Effector memory CD4-positive, alpha-beta T cell (primary cell): ENCODE results near the gene STAMBP.
"Not testable (repeated sequence)": the region's sequence is repeated elsewhere in the genome, so short reads cannot be mapped to it uniquely, and the experiment has no call there.

ENCODE experiments used
- DNase-seq, 3 donors: peaks; one replicate each; pipeline ENCODE4 v3.0.0-alpha.2; 2020
- H3K27ac ChIP-seq: 2 replicates; pipeline ENCODE4 v1.7.0; 2013; ENCODE audit warnings: mild to moderate bottlenecking, low read length, moderate library complexity; ENCODE audit not compliant: insufficient read depth, poor library complexity, severe bottlenecking
- H3K27me3 ChIP-seq: replicated peaks from 2 replicates; pipeline ENCODE4 v1.7.0; 2013; ENCODE audit warnings: mild to moderate bottlenecking, low read length; ENCODE audit not compliant: insufficient read depth, control insufficient read depth, poor library complexity, severe bottlenecking
- H3K36me3 ChIP-seq: 2 replicates; pipeline ENCODE4 v1.7.0; 2013; ENCODE audit warnings: mild to moderate bottlenecking, low read length, moderate library complexity; ENCODE audit not compliant: control insufficient read depth, insufficient read depth
- H3K4me1 ChIP-seq: 2 replicates; pipeline ENCODE4 v1.7.0; 2013; ENCODE audit warnings: low read length, mild to moderate bottlenecking; ENCODE audit not compliant: control insufficient read depth, insufficient read depth, poor library complexity, severe bottlenecking
- H3K4me3 ChIP-seq: 2 replicates; pipeline ENCODE4 v1.7.0; 2013; ENCODE audit warnings: low read length, low read depth, mild to moderate bottlenecking; ENCODE audit not compliant: insufficient read depth, poor library complexity, severe bottlenecking
- H3K9me3 ChIP-seq: 2 replicates; pipeline ENCODE4 v1.7.0; 2013; ENCODE audit warnings: mild to moderate bottlenecking, low read length, moderate library complexity; ENCODE audit not compliant: control insufficient read depth

Gene STAMBP

DNA sequence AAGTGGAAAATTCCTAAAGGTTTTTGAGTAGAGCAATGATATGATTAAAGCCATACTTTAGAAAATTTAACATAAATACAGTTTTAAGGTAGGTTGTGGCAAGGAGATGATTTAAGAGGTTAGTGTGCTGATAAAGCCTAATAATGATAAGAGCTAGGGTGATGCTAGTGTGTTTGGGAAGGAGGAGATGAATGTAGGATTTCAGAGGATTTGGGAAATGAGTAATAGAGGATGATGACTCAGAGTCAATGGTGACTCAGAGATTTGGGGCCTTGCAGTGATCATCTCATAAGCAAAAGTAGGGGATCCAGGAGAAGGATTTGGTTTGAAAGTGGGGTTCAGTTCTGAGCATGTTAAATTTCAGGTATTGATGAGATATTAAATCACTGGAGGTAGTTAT, 23.3 kb downstream of the STAMBP start:
- Histone ChIP-seq H3K4me1 (no peaks in the 10 kb centered on the region), H3K36me3 (peaks cover 71% of the 10 kb centered on the region), H3K9me3 (no peaks in the 10 kb centered on the region), H3K27ac (no peak overlapping the region), H3K4me3 (no peak overlapping the region), H3K27me3 (no peaks in the 10 kb centered on the region)
- no peak for DNase-seq

DNA sequence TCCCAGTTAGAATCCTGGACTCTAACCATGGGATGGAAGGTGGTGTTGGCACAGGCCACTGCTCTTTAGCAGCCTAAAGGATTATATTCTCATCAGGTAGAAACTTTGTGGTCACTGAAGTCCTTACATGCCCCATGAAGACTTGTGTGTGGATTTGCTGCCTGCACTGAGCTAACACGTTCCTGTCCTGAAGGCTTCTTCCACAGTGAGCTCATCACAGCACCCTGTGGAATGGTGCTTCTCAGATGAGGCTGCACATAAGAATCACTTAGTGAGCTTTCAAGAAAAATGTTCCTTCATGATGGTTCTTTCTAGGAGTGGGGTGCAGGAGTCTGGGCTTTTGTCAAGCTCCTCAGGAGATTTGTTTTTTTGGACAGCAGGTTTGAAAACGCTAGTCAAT, 26.8 kb downstream of the STAMBP start:
- DNase-seq: no peak
- Histone ChIP-seq H3K27ac (no peak overlapping the region), H3K36me3 (peaks cover 58% of the 10 kb centered on the region), H3K4me3 (no peak overlapping the region), H3K27me3 (no peaks in the 10 kb centered on the region), H3K4me1 (no peaks in the 10 kb centered on the region), H3K9me3 (no peaks in the 10 kb centered on the region)

DNA sequence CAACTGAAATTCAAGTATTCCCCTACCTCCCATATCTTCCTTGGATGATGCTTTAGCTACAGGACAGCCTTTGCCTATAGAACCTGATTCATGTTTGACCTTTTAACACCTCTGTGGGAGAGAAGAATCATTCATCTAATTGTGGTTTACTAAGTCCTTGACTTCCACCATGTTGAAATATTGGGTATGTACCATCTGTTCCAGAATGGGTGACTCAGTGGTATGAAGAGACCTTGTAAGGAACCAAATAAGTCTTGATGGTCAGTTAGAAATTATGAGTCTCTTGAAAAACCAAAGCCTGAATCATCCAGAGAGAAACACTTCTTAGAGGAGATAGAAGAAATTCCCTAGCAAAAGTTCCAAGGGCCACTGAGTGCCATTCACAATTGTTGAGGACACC, 27.5 kb downstream of the STAMBP start:
- DNase-seq: no peak
- Histone ChIP-seq H3K27ac (no peak overlapping the region), H3K36me3 (peaks cover 57% of the 10 kb centered on the region)

DNA sequence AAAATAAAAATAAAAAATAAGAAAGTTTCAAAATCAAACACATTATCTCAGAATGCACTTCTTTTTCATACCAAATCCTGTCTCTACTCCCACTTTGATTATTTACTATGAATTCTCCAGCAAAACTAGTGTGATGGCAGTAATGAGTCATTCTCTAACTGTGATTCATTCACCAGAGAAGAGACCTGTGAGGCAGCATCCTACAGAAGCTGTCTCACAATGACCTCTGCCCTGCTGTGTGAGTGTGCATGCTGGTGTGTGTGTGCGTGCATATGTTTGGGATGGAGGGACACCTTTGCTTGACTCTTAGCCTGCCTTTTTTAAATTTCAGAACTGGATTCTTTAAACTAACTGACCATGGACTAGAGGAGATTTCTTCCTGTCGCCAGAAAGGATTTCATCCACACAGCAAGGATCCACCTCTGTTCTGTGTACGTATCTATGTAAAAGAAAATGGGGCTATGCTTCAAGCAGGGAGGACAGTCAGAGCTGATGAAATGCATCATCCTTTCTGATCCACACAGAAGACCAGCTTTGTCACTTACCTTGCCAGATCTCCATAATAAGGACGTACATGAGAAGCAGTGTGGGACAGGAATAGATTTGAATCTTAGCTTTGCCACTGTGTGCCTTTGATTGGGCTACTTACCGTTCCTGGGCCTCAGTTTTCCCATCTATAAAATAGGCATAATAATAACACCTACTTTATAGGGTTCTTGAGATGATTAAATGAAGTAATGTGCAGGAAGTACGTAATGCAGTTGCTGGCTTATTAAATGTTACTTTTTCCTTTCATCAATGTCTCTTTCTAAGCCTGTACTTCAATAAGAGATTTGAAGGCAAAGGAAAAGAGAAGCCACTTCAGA, 31.2 kb downstream of the STAMBP start:
- Histone ChIP-seq H3K27ac (no peak overlapping the region), H3K4me1 (no peaks in the 10 kb centered on the region), H3K4me3 (no peak overlapping the region), H3K27me3 (no peaks in the 10 kb centered on the region), H3K36me3 (peaks cover 66% of the 10 kb centered on the region), H3K9me3 (no peaks in the 10 kb centered on the region)
- no peak for DNase-seq

More for the DNA sequence above, 27.5 kb downstream of the STAMBP start:
- no peak overlapping the region for H3K4me3 ChIP-seq
- no peaks in the 10 kb centered on the region for H3K27me3 ChIP-seq
- H3K4me1 ChIP-seq: no peaks in the 10 kb centered on the region
- H3K9me3 ChIP-seq: no peaks in the 10 kb centered on the region

DNA sequence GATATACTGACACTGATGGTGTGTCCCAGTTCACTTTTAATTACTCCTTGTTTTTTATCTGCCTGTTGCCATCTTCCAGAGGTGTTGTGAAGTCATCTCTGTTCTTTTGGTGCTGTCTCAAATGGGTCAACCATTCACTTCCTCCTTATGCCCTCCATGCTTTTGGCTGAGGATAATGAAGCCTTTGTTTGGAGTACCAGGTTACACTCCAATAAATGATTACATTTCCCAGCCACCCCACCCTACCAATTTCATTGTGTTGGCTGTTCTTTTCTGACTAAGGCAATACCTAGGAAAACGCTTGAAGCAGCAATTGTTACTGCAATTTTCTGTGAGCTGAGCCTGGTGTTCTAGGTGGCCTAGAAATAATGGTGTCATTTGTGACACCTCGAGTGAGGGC, 34.2 kb downstream of the STAMBP start:
- no peaks in the 10 kb centered on the region for H3K4me1 ChIP-seq
- no peaks in the 10 kb centered on the region for H3K9me3 ChIP-seq
- H3K27ac ChIP-seq: no peak overlapping the region
- no peaks in the 10 kb centered on the region for H3K27me3 ChIP-seq
- H3K36me3 ChIP-seq: peaks cover 49% of the 10 kb centered on the region
- no peak for DNase-seq
- H3K4me3 ChIP-seq: no peak overlapping the region

DNA sequence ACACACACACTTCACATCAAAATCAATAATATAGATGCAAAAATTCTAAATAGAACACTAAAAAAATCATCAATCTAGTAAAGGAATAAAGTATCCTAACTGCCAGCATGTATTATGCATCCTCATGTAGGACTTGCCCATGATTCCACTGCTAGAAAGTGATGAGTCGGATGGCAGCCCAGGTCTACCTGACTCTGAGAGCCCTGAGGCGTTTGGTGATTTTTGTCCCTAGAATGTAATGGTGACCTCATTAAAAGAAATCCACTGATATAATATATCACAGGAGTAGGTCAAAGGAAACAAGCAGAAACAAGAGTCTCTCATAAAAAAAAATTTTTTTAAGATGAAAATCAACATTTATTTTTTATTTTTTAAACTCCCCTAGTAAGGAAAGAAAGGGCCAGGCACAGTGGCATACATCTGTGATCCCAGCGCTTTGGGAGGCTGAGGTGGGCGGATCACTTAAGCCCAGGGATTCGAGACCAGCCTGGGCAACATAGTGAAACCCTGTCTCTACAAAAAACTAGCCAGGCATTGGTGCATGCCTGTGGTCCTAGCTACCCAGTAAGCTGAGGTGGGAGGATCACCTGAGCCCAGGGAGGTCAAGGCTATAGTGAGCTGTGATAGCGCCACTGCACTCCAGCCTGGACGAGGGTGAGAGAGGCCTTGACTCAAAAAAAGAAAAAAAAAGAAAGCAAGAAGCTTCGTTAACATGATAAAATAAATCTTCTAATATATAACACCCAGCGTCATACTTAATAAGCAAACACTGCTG, 39.6 kb downstream of the STAMBP start:
- H3K27me3 ChIP-seq: no peaks in the 10 kb centered on the region
- no peaks in the 10 kb centered on the region for H3K4me1 ChIP-seq
- H3K36me3 ChIP-seq: peaks cover 13% of the 10 kb centered on the region
- DNase-seq: no peak
- no peak overlapping the region for H3K27ac ChIP-seq
- H3K9me3 ChIP-seq: no peaks in the 10 kb centered on the region
- H3K4me3 ChIP-seq: no peak overlapping the region

DNA sequence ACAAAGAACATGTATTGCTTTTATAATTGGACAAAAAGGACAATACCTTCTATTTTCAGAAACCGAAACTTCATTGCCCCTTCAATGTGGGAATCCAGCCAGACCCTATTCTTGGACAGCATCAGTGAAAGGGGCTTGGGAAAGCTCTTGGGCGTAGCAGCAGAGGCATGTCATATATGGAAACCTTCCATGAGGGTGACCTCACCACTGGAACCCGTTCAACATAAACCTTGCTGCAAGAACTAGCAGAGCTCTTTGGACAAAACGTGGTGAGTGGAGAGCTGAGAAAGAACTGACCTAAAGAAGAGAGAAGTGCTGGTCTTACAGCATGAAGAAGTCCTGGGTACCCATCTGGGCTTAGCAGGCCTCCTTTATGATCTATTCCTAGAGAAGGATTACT, 41.3 kb downstream of the STAMBP start:
- no peak overlapping the region for H3K27ac ChIP-seq

DNA sequence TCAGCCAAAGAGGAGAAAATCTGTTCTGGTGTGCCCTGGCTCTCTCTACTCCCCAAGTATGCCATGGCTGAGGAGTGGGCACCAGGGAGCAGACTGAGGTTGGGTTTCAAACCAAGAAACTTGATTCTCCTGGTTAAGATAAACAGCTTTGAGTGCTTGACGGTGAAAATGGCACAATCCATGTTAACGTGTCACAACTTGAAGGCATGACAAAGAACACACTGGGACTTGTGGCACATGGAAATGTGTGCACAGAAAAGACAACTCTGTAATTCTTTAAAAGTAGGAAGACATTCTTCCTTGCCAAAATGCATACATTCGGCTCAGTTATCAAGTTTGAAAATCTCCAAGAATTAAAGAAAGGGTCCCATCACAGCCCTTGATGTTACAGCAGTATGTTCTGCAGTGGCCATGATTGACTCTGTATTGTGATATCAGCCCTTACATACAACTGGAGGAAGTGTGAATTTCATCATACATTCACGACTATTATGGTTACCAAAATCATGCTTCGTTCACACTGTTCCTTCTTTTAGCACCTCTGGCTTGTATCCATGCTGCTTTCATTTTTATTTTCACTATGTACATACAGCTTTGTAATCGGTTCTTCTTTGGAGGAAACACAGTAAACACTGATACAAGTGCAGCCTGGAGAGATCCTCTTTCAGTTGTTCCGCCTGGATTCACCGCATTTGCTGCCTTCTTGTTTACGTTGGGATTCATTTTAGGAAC, 48.5 kb downstream of the STAMBP start:
- H3K27me3 ChIP-seq: no peaks in the 10 kb centered on the region
- H3K36me3 ChIP-seq: no peaks in the 10 kb centered on the region
- H3K9me3 ChIP-seq: no peaks in the 10 kb centered on the region
- DNase-seq: no peak
- H3K4me1 ChIP-seq: no peaks in the 10 kb centered on the region
- H3K27ac ChIP-seq: no peak overlapping the region
- no peak overlapping the region for H3K4me3 ChIP-seq

More for the DNA sequence above, 41.3 kb downstream of the STAMBP start:
- no peaks in the 10 kb centered on the region for H3K9me3 ChIP-seq
- H3K36me3 ChIP-seq: no peaks in the 10 kb centered on the region
- no peak for DNase-seq
- H3K27me3 ChIP-seq: no peaks in the 10 kb centered on the region
- H3K4me3 ChIP-seq: no peak overlapping the region
- H3K4me1 ChIP-seq: no peaks in the 10 kb centered on the region

DNA sequence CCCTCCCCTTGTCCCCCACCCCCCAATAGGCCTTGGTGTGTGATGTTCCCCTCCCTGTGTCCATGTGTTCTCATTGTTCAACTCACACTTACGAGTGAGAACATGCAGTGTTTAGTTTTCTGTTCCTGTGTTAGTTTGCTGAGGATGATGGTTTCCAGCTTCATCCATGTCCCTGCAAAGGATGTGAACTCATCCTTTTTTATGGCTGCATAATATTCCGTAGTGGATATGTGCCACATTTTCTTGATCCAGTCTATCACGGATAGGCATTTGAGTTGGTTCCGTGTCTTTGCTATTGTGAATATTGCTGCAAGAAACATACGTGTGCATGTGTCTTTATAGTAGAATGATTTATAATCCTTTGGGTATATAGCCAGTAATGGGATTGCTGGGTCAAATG, 49.2 kb downstream of the STAMBP start:
- DNase-seq, H3K36me3 ChIP-seq, H3K27me3 ChIP-seq, H3K9me3 ChIP-seq, H3K4me1 ChIP-seq, H3K27ac ChIP-seq, H3K4me3 ChIP-seq: not testable (repeated sequence)
